Ovary (tissue), 3 donors: ENCODE data around the gene RTL1.

ENCODE experiments used
- CTCF ChIP-seq, 3 donors: fragments of 450-650 bp in 2 of 3; fragments of 200-600 bp in 1 of 3; IDR thresholded peaks; one replicate each; pipeline versions ENCODE4 v1.5.1 to v1.8.0; 2016 to 2022; ENCODE audit warnings: antibody characterized with exemption in 3 of 3, mild to moderate bottlenecking in 1 of 3
- EP300 ChIP-seq: sonication (generic); formaldehyde crosslinking; IDR thresholded peaks from one replicate; pipeline ENCODE4 v1.6.1; 2017; ENCODE audit warnings: antibody characterized with exemption
- donor health status: DM: no; HTN: no; CAD: no.

GRCh38 chr14:100906420-100906819 is 2.9 kb upstream of the RTL1 start:
- TF ChIP-seq CTCF (IDR thresholded peaks at IDR 0.05) (peak in 1 of 3 donors; percentile 9), EP300 (no peak)
